Measurements from ENCODE around the gene RWDD3.

The RWDD3 gene

GRCh38 chr1:95201905-95202304 lies 32.1 kb upstream of the RWDD3 start:
- no peak for DNase-seq (ENCODE audit: low read depth)
- H3K4me3 ChIP-seq (ENCODE audit: low read depth, low read length) = no peak overlapping the region
- no peak for TF ChIP-seq CTCF (IDR thresholded peaks at IDR 0.05; ENCODE audit: insufficient read depth, low read depth, low read length, missing control alignments)

GRCh38 chr1:95203908-95204437 lies 30.0 kb upstream of the RWDD3 start:
- DNase-seq (ENCODE audit: low read depth) = no peak
- H3K4me3 ChIP-seq (ENCODE audit: low read depth, low read length) = no peak overlapping the region
- no peak for TF ChIP-seq CTCF (IDR thresholded peaks at IDR 0.05; ENCODE audit: insufficient read depth, low read depth, low read length, missing control alignments)

GRCh38 chr1:95206514-95206913 lies 27.5 kb upstream of the RWDD3 start:
- no peak overlapping the region for H3K4me3 ChIP-seq (ENCODE audit: low read depth, low read length)
- DNase-seq (ENCODE audit: low read depth) = no peak
- no peak for TF ChIP-seq CTCF (IDR thresholded peaks at IDR 0.05; ENCODE audit: insufficient read depth, low read depth, low read length, missing control alignments)

GRCh38 chr1:95207223-95207935 lies 26.6 kb upstream of the RWDD3 start:
- H3K4me3 ChIP-seq (ENCODE audit: low read depth, low read length) = no peak overlapping the region
- no peak for TF ChIP-seq CTCF (IDR thresholded peaks at IDR 0.05; ENCODE audit: insufficient read depth, low read depth, low read length, missing control alignments)
- no peak for DNase-seq (ENCODE audit: low read depth)

- no peak overlapping the region for H3K4me3 ChIP-seq (ENCODE audit: low read depth, low read length)
- DNase-seq (ENCODE audit: low read depth) = no peak
- TF ChIP-seq CTCF (IDR thresholded peaks at IDR 0.05; ENCODE audit: insufficient read depth, low read depth, low read length, missing control alignments) = no peak
Observed at GRCh38 chr1:95208876-95209275, 25.1 kb upstream of the RWDD3 start.

GRCh38 chr1:95209291-95209690 lies 24.7 kb upstream of the RWDD3 start:
- no peak overlapping the region for H3K4me3 ChIP-seq (ENCODE audit: low read depth, low read length)
- DNase-seq (ENCODE audit: low read depth) = no peak
- no peak for TF ChIP-seq CTCF (IDR thresholded peaks at IDR 0.05; ENCODE audit: insufficient read depth, low read depth, low read length, missing control alignments)

Measured in GM12865 (cell line).